ENCODE data around the gene ILDR2.

The ILDR2 gene

DNA sequence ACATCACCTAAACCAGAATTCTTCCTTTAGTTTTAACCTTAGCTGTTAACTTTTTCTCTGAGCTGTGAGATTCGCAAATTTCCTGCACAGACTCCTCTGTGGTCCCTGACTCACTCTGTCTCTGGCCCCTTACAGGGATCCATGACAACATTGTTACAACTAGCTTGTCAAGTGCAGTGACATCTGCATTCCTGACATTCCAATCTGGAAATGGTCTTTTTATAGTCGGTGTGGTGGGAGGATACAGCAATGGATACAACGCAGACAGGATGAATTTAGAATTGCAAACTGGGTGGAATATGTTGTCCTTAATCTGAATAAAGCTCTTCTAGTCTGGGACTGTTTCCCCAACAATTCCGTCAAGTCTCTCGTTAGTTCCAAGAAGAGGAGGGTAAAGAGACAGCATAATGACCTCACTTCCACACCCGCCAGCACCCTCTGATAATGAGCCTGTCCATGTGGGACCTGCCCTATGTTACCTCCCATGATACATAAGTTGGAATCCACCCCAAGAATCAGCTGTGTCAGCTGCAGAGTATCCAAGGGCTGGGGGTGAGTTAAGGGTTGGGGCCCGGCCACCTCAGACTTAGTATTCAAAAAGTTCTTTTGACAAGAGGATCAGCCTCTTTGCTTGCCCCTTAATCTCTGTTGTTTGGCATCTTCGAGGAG, 49.4 kb downstream of the ILDR2 start:
- H3K4me3 ChIP-seq (ENCODE audit: low read depth, low read length), result no peak overlapping the region

DNA sequence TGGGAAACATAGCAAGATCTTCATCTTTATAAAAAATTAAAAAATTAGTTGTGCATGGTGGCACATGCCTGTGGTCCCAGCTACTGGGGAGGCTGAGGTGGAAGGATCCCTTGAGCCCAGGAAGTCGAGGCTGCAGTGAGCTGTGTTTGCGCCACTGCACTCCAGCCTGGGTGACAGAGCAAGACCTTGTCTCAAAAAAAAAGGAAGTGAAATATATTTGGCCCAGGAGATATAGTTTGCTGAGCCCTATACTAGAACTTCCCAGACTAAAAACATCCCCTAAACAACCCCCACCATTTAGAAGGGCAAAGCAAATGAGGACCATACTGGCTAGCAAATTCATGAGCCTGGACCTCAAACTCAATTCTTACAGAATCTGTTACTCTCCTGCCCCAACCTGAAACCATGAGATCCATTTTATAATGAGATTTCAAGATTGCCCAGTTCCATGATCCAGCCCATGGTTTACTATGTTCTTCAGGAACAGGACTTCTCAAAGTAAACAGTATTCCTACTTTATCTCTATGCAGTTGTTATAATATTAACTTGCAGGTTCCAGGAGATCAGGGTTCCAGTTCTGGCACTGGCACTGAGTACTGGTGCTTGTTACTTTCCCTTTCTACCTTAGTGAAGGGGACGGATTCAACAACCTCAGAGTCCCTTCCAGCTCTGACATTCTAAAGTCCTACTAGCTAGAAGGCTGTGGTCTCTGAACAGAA, 50.4 kb downstream of the ILDR2 start:
- no peak overlapping the region for H3K4me3 ChIP-seq (ENCODE audit: low read depth, low read length)

DNA sequence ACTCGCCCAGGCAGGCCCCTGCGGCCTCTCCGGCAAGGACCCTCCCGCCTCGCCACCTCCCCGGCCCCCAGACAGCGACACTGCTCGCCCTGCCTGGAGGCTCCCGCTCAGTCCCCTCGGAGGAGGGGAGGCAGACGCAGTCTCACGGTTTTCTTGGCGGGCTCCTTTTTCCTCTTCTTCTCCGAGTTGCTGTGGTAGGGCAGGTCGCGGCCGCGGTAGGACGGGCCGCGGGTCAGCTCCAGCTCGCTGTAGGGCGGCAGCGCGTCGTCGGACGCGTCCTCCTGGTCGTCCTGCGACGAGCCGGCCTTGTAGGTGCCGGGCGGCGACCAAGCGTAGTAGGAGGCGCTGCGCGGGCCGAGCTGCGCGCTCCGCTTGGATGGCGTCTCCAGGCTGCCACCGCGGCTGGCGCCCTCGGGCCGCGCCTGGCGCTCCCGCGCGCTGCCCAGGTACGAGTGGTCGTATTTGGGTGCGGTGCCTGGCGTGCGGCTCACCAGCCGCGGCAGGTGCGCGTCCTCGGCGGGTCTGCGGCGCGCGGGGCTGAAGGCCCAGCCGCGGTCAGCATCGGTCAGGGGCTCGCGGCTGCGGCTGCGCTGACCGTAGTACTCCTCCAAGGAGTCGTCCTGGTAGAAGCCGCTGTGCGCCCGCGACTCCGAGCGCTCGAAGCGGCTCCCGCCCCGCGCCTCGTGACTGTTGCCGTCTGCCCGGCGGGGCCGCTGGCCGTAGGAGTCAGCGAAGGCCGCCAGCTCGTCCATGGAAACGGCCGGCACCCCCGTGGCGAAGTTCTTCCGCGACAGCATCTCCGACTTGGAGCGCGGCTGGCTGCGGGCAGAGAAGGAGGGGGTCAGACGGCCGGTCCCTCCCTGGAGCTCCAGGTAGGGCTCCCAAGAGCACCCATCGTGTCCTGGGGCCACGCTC, 54.5 kb downstream of the ILDR2 start:
- peak overlapping the region; percentile 27 for H3K4me3 ChIP-seq (ENCODE audit: low read depth, low read length)

DNA sequence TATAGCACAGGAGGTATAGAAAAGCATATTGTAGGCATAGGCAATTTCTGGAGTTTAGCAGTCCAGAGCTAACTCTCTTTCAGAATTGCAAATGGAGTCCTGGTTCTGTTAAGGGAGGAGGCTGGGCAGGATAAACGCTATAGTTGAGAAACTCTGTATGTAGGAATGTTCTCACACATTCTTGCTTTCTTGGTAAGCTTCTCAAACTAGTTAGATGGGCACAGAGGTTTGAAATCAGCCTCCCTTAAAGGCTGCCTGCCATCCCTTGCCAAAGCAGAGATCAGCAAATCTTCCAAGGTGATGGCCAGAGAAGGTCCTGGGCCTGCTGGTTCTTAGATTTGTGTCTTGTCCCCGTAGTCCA, 56.4 kb downstream of the ILDR2 start:
- no peak overlapping the region for H3K4me3 ChIP-seq (ENCODE audit: low read depth, low read length)

DNA sequence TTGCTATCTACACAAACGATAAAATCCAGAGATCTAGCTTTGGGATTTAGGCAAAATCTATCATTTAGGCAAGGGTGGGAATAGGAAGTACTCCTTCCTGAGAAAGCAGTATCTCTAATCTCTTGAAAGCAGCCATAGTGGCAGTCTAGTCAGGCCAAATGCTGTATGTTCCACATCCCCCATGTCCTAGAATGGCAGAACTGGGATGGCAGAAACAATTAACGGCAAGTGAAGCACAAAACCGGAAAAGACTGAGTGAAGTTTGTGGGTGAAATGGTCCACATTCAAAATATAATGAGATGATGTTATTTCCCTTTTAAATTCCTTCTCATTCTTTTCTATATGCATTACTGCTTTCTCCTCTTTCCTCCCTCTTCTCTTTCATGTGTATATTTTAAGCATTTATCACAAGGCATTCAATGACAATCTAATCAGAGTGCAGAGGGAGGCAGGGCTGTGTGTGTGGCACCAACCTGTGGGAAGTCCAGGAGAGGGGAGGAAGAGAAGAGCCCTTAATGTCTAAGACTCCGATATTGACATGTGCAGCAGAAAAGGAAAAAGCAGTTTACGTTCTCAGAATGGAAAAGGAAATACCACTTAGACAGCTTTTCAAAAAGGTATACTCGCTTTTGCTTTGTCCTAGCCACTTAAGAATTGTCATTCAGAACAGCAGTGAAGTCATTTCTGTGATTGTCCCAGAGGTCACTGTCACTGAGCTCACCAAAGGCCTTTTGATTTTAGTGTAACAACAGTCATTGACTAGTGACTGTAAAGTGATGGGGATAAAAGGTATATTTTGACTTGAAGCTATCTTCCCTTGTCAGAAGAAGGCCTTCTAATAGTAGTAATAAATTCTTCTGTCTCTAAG, 57.0 kb downstream of the ILDR2 start:
- H3K4me3 ChIP-seq (ENCODE audit: low read depth, low read length), result no peak overlapping the region

DNA sequence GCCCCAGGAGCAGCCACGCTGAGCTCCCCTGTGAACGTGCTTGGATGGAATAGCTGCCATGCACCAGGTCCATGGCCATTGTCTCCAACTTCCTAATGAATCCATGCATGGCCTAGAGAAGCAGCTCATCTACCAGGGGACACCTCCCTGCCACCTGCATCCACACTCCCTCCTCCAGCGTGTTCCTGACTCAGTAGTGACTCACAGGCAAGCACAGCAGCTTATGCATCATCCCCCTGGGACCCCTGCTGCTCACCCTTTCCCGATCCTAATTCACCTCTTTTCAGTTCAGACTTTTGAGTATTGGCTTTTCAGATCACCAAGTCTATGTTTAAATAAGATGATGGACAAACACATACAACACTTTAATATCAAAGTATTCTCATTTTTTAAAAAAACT, 59.4 kb downstream of the ILDR2 start:
- H3K4me3 ChIP-seq (ENCODE audit: low read depth, low read length), result no peak overlapping the region

DNA sequence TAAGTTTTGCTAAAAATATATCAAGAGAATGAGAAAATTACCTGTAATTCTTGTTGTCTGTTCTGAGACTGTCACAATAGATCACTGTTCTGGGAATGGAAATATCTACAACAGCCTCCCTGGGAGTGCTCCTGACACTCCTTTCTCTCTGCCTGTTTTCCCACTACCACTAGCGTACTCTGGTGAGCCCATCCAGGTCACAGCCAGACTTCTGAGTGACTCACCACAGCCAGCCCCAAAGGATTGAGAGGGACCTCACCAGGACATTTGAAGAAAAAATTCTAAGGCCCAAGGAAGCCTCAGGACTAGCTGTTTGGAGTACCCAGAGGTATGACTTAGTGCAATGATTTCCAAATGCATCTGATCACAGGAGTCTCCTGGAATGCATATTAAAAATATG, 60.3 kb downstream of the ILDR2 start:
- no peak overlapping the region for H3K4me3 ChIP-seq (ENCODE audit: low read depth, low read length)

DNA sequence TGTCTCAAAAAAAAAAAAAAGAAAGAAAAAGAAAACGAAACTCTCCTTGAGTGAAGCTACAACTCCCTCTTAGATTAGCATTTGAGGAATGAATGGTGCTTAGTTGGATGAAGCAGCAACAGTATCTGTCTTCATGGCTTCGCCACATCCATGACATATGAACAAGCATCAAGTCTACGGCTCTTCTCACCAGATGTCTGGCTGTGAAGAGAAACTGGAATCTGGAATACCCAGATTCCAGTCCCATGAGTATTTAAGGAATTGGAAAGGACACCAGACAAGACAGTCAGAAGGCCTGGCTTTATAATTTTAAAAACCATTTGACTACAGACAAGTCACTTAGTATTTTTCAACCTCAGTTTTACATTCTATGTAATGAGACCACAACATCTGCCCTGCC, 61.2 kb downstream of the ILDR2 start:
- H3K4me3 ChIP-seq (ENCODE audit: low read depth, low read length), result no peak overlapping the region

DNA sequence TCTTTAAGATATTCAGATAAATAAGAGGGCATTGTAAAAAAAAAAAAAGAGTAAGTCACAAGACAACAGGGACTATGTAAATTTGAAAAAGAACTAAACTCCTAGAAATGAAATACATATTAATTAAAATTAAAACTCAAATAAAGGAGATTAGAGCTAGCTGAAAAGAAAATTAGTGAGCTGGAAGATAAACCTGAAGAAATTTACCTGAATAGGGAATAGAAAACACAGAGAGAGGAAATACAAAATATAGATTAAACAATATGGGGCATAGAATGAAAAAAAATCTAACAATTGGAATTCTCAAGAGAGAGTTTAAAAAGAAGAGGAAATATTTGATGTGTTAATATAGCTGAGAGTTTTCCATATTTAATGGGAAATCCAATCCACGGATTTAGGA, 63.7 kb downstream of the ILDR2 start:
- no peak overlapping the region for H3K4me3 ChIP-seq (ENCODE audit: low read depth, low read length)

DNA sequence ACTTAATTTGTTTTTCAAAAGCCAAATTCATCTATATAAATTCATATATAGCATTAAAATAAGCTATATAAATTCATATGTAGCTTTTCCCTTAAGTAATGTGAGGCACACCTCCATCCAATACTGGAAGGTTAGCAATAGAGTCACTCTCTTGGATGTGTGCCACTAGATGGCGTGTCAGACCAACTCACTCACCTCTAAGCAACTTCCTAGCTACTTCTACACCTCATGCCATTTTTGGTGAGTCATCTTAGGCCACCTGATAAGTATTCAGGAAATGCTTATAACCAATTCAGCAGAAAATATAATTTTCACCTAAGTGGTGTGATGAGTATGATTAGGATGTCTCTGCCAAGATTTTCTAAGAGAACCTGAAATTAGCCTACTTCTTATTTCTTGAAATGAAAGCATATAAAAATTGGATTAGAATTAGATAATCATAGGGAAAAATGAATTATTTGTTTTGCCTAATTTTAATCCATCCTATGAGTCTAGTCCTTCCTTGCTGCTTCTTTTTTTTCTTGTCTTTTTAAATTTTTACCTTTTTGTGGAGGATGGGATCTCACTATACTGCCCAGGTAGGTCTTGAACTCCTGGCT, 64.8 kb downstream of the ILDR2 start:
- H3K4me3 ChIP-seq (ENCODE audit: low read depth, low read length), result no peak overlapping the region

DNA sequence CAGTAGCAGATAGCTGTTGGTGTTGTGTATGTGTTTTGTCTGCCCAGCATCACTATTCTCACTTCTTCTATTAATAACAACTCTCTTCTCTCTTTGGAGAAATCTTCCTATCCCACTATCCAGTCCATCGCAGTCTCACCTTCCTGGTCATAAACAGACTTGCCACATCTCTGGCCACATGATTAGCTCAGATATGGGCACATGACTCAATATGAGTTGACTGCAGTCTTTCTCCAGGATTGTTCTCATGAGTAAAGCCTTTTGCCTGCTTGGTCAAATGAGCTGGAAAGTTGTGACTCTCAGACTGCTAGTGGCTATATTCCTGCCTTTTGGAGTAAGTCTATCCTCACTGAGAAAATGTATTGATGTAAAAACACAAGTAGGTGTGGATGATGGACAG, 66.4 kb downstream of the ILDR2 start:
- H3K4me3 ChIP-seq (ENCODE audit: low read depth, low read length), result no peak overlapping the region

DNA sequence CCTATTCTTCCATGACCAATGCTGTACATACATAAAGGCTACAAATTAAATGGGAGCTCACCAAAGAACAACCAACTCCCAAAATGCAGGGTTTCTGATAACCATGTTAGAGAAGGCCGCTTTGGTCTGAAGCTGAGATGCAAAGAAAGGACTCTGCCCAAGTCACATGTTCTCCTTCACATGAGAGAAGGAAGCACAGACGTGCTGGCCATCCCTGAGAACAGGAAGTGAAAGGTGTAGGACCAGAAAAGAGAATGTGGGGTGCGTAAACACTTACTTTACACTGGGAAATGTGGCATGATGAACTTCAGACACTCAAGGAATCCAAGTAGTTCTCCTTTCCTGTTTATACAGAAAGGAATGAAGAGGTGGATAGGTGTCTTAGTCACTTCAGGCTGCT, 67.6 kb downstream of the ILDR2 start:
- no peak overlapping the region for H3K4me3 ChIP-seq (ENCODE audit: low read depth, low read length)

DNA sequence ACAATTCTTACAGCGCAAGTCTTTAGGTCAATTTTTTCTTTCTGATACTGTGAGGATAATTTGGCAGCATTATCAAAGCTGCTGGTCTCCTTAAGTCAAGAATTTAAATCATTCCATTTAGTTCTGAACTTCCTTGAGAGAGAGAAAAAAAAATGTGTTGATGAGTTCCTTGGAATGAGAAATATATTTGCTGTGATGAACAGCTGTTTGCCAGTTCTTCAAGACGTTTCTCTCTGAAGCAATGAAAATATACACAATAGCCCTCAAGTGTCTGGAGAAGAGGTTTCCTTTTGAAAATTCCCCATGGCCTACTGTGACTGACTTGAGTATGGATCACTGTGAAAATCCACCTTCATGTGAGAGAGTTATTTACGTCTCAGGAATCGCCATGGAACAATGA, 68.3 kb downstream of the ILDR2 start:
- H3K4me3 ChIP-seq (ENCODE audit: low read depth, low read length), result no peak overlapping the region

DNA sequence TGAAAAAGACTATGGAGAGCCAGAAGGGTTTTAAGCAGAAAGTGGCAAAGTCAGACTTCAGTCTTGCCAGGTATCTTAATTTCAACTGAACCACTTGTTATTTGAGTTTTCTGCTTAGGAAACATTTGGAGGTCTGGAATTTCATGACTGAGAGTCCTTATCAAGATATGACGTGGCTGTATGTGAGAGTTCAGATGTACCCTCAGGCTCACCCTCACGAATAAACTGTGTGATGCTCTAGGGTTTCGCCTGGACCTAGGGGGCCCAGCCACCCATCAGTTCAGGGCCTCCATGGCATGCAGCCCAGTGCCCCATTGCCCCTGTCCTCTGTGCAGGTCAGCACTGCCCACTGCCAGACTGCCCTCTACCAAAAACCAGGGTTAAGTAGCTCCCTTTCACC, 68.7 kb downstream of the ILDR2 start:
- no peak overlapping the region for H3K4me3 ChIP-seq (ENCODE audit: low read depth, low read length)

DNA sequence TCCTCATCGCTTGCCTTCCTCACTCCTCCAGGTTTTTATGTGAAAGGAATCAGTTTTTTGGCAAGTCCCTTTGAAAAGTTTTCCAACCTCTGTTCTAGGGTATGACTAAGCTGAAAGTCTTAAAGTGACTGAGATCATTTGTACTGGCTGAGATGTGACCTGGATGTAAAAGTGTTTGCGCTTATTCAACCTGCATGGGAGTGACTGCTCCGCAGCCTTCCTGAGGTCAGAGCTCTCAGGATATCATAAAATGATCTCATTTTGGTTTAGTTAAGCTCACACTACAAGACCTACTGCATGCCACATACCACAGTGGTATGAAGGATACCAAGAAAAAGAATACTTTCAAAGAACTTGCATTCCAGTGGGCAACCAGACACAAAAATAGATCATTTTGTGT, 69.4 kb downstream of the ILDR2 start:
- H3K4me3 ChIP-seq (ENCODE audit: low read depth, low read length), result no peak overlapping the region

DNA sequence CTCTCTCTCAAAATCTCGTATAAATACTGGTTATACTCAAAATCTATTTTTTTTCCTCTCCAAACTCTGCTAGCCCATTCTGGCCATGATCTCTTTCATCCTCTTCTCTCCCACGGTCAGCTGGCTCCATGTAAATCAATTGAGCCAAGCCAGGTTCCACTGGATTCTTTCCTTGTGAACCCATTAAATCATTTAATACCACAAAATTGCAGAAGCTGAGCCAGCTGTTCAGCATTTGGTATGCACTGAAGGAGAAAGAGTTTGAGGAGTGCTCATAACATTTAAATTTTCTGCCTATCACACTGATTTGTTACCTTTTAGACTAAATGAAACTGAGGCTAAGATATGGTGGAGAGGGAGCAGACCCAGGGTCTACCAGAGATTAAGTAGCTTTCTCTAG, 70.2 kb downstream of the ILDR2 start:
- H3K4me3 ChIP-seq (ENCODE audit: low read depth, low read length), result no peak overlapping the region

DNA sequence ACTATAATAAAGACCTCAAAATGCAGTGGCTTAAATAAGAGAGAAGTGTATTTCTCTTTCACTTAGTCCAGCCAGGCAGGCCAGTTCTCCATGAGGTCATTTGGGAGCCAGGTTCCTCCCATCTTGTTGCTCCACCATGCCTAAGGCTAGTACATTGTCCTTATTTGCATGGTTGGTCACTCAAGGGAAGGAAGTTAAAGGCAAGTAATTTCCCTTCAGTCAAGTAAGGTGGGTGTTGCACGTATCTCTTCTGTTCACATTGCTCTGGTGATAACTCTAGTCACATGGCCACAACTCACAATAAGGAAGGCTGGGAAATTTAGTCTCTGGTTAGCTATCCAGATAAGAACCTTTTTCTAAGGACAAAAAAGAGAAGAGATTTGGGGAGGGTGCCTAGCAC, 72.1 kb downstream of the ILDR2 start:
- H3K4me3 ChIP-seq (ENCODE audit: low read depth, low read length), result no peak overlapping the region

DNA sequence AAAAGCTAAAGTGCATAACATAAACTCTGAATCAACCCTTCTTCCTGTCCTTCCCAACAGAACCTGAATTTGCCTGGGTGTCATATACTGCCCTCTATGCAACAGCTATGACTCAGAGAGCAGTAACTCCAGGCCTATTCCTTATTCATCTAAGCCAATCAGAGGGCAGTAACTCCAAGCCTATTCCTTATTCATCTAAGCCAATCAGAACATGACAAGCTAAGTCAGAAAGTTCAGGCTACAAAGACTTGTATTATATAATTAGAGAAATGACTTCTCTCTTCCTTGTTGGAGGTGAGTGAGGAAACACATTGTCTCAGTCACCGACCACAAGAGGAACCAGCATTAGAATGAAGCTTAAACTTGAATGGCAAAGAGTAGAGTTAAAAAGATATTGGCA, 73.1 kb downstream of the ILDR2 start:
- no peak overlapping the region for H3K4me3 ChIP-seq (ENCODE audit: low read depth, low read length)

DNA sequence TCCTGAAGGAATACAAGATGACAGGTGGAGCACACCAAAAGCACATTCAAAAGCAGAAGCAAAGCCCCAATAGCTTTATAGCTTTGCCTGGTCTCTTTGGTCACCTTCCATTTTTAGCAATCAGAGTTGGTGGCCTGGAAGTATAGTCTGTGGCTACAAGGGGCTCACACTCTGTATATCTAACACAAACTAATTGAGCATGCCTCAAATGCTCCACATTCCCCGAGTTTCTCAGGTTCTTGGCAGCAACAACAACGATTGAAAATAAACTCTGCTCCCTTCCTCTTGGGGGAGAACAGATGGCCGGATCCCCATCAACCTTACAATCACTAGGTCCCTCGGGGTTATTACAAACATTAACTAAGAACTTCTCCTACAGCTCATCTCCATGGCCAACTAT, 74.4 kb downstream of the ILDR2 start:
- no peak overlapping the region for H3K4me3 ChIP-seq (ENCODE audit: low read depth, low read length)

DNA sequence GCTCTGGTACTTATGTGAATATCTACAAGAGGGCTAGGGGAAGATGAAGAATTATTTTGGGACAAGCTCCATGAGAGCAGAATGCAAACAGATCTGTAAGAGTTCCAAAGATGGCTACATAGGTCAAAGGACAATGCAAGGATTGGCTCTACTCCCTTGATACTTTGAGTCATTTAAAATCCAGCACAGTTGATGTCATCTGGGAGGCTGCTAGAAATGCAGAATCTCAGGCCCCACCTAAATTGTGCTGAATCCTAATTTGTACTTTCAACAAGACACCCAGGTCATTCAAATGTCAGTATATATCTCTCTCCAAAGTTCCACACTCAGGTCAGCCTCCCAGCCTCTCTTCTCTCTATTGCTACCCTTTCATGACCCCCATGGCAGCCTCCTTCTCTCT, 75.6 kb downstream of the ILDR2 start:
- H3K4me3 ChIP-seq (ENCODE audit: low read depth, low read length), result no peak overlapping the region

DNA sequence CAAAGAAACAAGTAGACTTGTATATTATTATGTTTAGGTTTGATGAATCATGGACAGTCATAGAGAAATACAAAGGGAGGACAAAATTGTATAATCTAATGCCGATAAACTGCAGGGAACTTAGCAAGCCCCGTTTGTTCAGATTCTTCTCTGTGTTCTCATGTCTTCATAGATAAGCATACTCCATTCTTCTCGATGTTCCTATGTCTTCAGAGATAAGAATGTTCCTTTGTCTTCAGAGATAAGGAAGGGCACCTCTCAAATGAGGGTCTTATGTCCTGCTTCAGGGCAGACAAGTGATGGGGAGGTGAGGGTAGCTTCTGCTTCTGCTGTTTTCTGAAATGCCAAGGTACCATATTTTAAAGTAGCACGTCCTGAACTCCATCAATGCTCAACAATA, 79.6 kb downstream of the ILDR2 start:
- no peak overlapping the region for H3K4me3 ChIP-seq (ENCODE audit: low read depth, low read length)
